Retinal pigment epithelial cell (primary cell): ENCODE results near the gene TBC1D14.

ENCODE experiments used
- DNase-seq: peaks from one replicate; pipeline ENCODE4 v3.0.0-alpha.2; 2010; ENCODE audit warnings: low read depth
- H3K4me3 ChIP-seq: 2 replicates; pipeline ENCODE4 v1.5.1; 2011; ENCODE audit warnings: mild to moderate bottlenecking, low read length, control low read depth, moderate library complexity
- CTCF ChIP-seq: conservative IDR thresholded peaks from 2 replicates; pipeline ENCODE4 v1.5.1; 2011; ENCODE audit warnings: low read depth, low read length, control low read depth, inconsistent platforms

Gene TBC1D14

GRCh38 chr4:7003879-7004240 lies 94.2 kb downstream of the TBC1D14 start:
- H3K4me3 ChIP-seq: no peak overlapping the region
- DNase-seq: no peak
- no peak for TF ChIP-seq CTCF

- DNase-seq: peak; percentile 68
- no peak for TF ChIP-seq CTCF
- H3K4me3 ChIP-seq: no peak overlapping the region
These were observed 94.7 kb downstream of the TBC1D14 start for GRCh38 chr4:7004331-7004730.

- no peak for TF ChIP-seq CTCF
- no peak overlapping the region for H3K4me3 ChIP-seq
- DNase-seq: no peak
These were observed 95.9 kb downstream of the TBC1D14 start for GRCh38 chr4:7005571-7005970.

- no peak for TF ChIP-seq CTCF
- no peak for DNase-seq
- no peak overlapping the region for H3K4me3 ChIP-seq
These were observed 96.8 kb downstream of the TBC1D14 start for GRCh38 chr4:7006411-7006810.

- no peak for DNase-seq
- H3K4me3 ChIP-seq: no peak overlapping the region
- TF ChIP-seq CTCF: peak; percentile 15
These were observed 97.7 kb downstream of the TBC1D14 start for GRCh38 chr4:7007142-7007907.

- no peak for TF ChIP-seq CTCF
- H3K4me3 ChIP-seq: no peak overlapping the region
- no peak for DNase-seq
These were observed 98.3 kb downstream of the TBC1D14 start for GRCh38 chr4:7007944-7008343.

- no peak for TF ChIP-seq CTCF
- no peak for DNase-seq
- H3K4me3 ChIP-seq: no peak overlapping the region
These were observed 99.9 kb downstream of the TBC1D14 start for GRCh38 chr4:7009564-7009963.
